ENCODE measurements around the gene MED9.

DNA sequence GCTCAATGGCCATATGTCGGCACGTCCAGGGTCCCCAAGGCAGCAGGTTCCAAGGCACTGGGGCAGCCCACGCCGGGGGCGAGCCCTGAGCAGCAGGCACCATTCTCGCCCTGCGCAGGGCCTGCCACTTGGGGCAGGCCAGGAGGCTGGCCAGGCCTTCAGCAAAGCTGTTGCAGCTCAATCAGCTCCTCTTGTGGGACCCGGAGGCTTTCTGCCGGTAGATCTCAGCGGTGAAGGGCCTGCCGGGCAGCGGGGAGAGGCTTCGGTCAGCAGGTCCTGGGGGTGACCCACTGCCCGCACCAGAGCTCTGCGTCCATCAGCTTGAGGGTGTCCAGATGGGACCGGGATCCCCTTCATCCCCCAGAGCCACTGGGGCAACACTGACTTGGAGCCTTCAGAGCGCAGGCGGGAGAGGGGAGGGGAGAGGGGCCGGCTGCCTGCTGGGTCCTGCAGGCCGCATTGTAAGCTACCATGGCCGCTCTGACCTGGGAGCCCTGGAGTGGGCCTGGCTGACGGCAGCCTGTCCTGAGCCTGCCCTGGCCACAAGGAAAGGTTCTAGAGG lies 28.9 kb downstream of the MED9 start:
- no peak for TF ChIP-seq EZH2 (IDR thresholded peaks at IDR 0.05; ENCODE audit: borderline replicate concordance, low read length)
- TF ChIP-seq, protein P1, sequence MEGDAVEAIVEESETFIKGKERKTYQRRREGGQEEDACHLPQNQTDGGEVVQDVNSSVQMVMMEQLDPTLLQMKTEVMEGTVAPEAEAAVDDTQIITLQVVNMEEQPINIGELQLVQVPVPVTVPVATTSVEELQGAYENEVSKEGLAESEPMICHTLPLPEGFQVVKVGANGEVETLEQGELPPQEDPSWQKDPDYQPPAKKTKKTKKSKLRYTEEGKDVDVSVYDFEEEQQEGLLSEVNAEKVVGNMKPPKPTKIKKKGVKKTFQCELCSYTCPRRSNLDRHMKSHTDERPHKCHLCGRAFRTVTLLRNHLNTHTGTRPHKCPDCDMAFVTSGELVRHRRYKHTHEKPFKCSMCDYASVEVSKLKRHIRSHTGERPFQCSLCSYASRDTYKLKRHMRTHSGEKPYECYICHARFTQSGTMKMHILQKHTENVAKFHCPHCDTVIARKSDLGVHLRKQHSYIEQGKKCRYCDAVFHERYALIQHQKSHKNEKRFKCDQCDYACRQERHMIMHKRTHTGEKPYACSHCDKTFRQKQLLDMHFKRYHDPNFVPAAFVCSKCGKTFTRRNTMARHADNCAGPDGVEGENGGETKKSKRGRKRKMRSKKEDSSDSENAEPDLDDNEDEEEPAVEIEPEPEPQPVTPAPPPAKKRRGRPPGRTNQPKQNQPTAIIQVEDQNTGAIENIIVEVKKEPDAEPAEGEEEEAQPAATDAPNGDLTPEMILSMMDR (IDR thresholded peaks at IDR 0.05; ENCODE audit: low read length): no peak
